ENCODE data around the gene HSFX3. TPM values are rescaled to one million over a fixed set of nuclear protein-coding genes. Genes with fewer than 3 reads are reported as not detected.
"Not testable (repeated sequence)": the region's sequence is repeated elsewhere in the genome, so short reads cannot be mapped to it uniquely, and the experiment has no call there.

Gene HSFX3
- total RNA-seq, 4 donors from 2014 or later: not detected

GRCh38 chrX:149532868-149533267 lies 16.9 kb downstream of the HSFX3 start:
- not testable (repeated sequence) for H3K9me3 ChIP-seq, ATAC-seq, H3K4me3 ChIP-seq, H3K27ac ChIP-seq, H3K27me3 ChIP-seq, H3K36me3 ChIP-seq, H3K4me1 ChIP-seq
- no CpG with 5 or more reads among the region's 3 CpGs for WGBS, 2 donors (ENCODE audit: low coverage in 1 of 2)

GRCh38 chrX:149531599-149531998 lies 18.1 kb downstream of the HSFX3 start:
- no peaks in the 10 kb centered on the region for H3K4me1 ChIP-seq
- ATAC-seq: no peak
- peaks cover 0 to 8% of the 10 kb centered on the region in 2 donors for H3K36me3 ChIP-seq
- H3K4me3 ChIP-seq: no peak overlapping the region
- no peaks in the 10 kb centered on the region for H3K9me3 ChIP-seq
- TF ChIP-seq POLR2A (IDR thresholded peaks at IDR 0.05) (no peak), EP300 (IDR thresholded peaks at IDR 0.05) (no peak), POLR2AphosphoS5 (IDR thresholded peaks at IDR 0.05) (no peak), CTCF (IDR thresholded peaks at IDR 0.05) (no peak)
- 83% methylated on average over 1 of the region's 2 CpGs; no CpG with 5 or more reads in 1 of the 2 donors for WGBS, 2 donors (ENCODE audit: low coverage in 1 of 2)
- no peaks in the 10 kb centered on the region for H3K27me3 ChIP-seq
- H3K27ac ChIP-seq: no peak overlapping the region

GRCh38 chrX:149528381-149528780 lies 21.3 kb downstream of the HSFX3 start:
- H3K36me3 ChIP-seq: no peaks in the 10 kb centered on the region
- no peak for TF ChIP-seq CTCF (IDR thresholded peaks at IDR 0.05)
- no peak for TF ChIP-seq EP300 (IDR thresholded peaks at IDR 0.05)
- TF ChIP-seq POLR2AphosphoS5 (IDR thresholded peaks at IDR 0.05): no peak
- no peak for TF ChIP-seq POLR2A (IDR thresholded peaks at IDR 0.05)
- H3K4me3 ChIP-seq: no peak overlapping the region
- ATAC-seq: no peak
- no peak overlapping the region for H3K27ac ChIP-seq
- H3K27me3 ChIP-seq: no peaks in the 10 kb centered on the region
- WGBS, 2 donors (ENCODE audit: low coverage in 1 of 2): no CpG with 5 or more reads among the region's 1 CpG
- H3K4me1 ChIP-seq: no peaks in the 10 kb centered on the region
- no peaks in the 10 kb centered on the region for H3K9me3 ChIP-seq

- TF ChIP-seq CTCF (IDR thresholded peaks at IDR 0.05) (peak; percentile 22 to 55 (median 51)), POLR2AphosphoS5 (IDR thresholded peaks at IDR 0.05) (no peak)
- peak; percentile 22 for ATAC-seq
- 78% methylated on average over 1 of the region's 1 CpG; no CpG with 5 or more reads in 1 of the 2 donors for WGBS, 2 donors (ENCODE audit: low coverage in 1 of 2)
These were observed 22.0 kb downstream of the HSFX3 start for GRCh38 chrX:149527705-149528104.

GRCh38 chrX:149526318-149527033 lies 23.2 kb downstream of the HSFX3 start:
- not testable (repeated sequence) for H3K27me3 ChIP-seq, H3K36me3 ChIP-seq, H3K9me3 ChIP-seq, H3K4me3 ChIP-seq, ATAC-seq, H3K4me1 ChIP-seq
- WGBS, 2 donors (ENCODE audit: low coverage in 1 of 2): 80% methylated on average over 3 of the region's 13 CpGs; no CpG with 5 or more reads in 1 of the 2 donors
- peak overlapping the region in 2 of 4 donors; percentile 13 to 24 for H3K27ac ChIP-seq

More at GRCh38 chrX:149527705-149528104, 22.0 kb downstream of the HSFX3 start:
- no peaks in the 10 kb centered on the region for H3K4me1 ChIP-seq
- H3K4me3 ChIP-seq: no peak overlapping the region
- no peak overlapping the region for H3K27ac ChIP-seq
- H3K36me3 ChIP-seq: no peaks in the 10 kb centered on the region
- no peaks in the 10 kb centered on the region for H3K9me3 ChIP-seq
- no peaks in the 10 kb centered on the region for H3K27me3 ChIP-seq

- H3K36me3 ChIP-seq, ATAC-seq, H3K27me3 ChIP-seq, H3K9me3 ChIP-seq, H3K4me3 ChIP-seq, H3K4me1 ChIP-seq: not testable (repeated sequence)
- H3K27ac ChIP-seq: peak overlapping the region in 2 of 4 donors; percentile 13 to 24
- WGBS, 2 donors (ENCODE audit: low coverage in 1 of 2): no CpG with 5 or more reads among the region's 5 CpGs
These were observed 23.8 kb downstream of the HSFX3 start for GRCh38 chrX:149525903-149526302.

- no CpG with 5 or more reads among the region's 10 CpGs for WGBS, 2 donors (ENCODE audit: low coverage in 1 of 2)
- H3K9me3 ChIP-seq: not testable (repeated sequence)
- ATAC-seq: peak; percentile 66
These were observed 24.3 kb downstream of the HSFX3 start for GRCh38 chrX:149525389-149525788.

More at GRCh38 chrX:149525389-149525788, 24.3 kb downstream of the HSFX3 start:
- not testable (repeated sequence) for H3K27ac ChIP-seq, H3K4me1 ChIP-seq, H3K36me3 ChIP-seq, H3K4me3 ChIP-seq, H3K27me3 ChIP-seq

Measured in gastroesophageal sphincter (tissue), 4 donors.